22Rv1 (cell line): ENCODE data around the gene MAP2K7.

Source experiments
- ZFX ChIP-seq: fragments of 450-650 bp; IDR thresholded peaks from 2 replicates; pipeline ENCODE4 v1.6.1; 2017; ENCODE audit warnings: antibody characterized with exemption, borderline replicate concordance
- TF ChIP-seq, protein P1 (sequence below): fragments of 450-650 bp; IDR thresholded peaks from 2 replicates; pipeline ENCODE4 v1.5.1; 2017; ENCODE audit warnings: mild to moderate bottlenecking

DNA sequence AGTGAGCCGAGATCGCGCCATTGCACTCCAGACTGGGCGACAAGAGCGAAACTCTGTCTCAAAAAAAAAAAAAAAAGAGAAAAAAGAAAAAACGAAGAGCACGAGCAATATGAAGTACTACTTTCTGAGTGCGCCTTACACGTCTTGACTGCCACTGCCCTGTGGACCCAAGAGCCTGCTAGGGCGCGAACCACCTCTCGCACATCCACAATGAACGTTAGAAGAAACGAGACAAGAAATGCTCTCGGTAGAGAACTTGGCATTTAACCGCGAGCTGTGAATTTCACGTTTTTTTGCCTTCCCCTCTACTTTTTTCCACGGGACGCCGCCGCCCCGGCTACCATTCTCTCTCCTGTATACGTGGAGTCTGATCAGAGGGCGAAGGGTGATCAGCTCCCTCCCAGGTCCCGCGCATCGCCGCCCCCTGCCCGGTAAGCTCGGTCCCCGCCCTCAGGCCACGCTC lies 39.3 kb downstream of the MAP2K7 start:
- TF ChIP-seq, protein P1, sequence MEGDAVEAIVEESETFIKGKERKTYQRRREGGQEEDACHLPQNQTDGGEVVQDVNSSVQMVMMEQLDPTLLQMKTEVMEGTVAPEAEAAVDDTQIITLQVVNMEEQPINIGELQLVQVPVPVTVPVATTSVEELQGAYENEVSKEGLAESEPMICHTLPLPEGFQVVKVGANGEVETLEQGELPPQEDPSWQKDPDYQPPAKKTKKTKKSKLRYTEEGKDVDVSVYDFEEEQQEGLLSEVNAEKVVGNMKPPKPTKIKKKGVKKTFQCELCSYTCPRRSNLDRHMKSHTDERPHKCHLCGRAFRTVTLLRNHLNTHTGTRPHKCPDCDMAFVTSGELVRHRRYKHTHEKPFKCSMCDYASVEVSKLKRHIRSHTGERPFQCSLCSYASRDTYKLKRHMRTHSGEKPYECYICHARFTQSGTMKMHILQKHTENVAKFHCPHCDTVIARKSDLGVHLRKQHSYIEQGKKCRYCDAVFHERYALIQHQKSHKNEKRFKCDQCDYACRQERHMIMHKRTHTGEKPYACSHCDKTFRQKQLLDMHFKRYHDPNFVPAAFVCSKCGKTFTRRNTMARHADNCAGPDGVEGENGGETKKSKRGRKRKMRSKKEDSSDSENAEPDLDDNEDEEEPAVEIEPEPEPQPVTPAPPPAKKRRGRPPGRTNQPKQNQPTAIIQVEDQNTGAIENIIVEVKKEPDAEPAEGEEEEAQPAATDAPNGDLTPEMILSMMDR: no peak
- TF ChIP-seq ZFX: no peak
